ENCODE results near the gene NKX2-3. TPM values are rescaled to one million over a fixed set of nuclear protein-coding genes. Genes with fewer than 3 reads are reported as not detected.

NKX2-3 gene
- total and polyA plus RNA-seq, 9 of the 15 experiments (the other 6 are each of a cell fraction or from before 2014, with no cell fraction given), result not detected

- BruUV-seq (replicated peaks), result no TSS peak
- Histone ChIP-seq H3K4me1 (replicated peaks in 1 of 2; ENCODE audit: control insufficient read depth in 2 of 2, insufficient read depth in 2 of 2, low read length in 2 of 2) (no peaks in the 10 kb centered on the region), H3K9me1 (ENCODE audit: control insufficient read depth, insufficient read depth, low read length) (no peaks in the 10 kb centered on the region), H2AFZ (ENCODE audit: low read depth, low read length) (no peak overlapping the region), H3K27me3 (ENCODE audit: control insufficient read depth in 2 of 2, insufficient read depth in 2 of 2, low read length in 2 of 2) (peaks cover 0 to 6% of the 10 kb centered on the region in 2 experiments; a peak in 1 of 5 replicates), H3K4me3 (no peak overlapping the region), H3K9ac (ENCODE audit: insufficient read depth in 1 of 2, low read depth in 2 of 2, low read length in 2 of 2) (no peak overlapping the region), H3K4me2 (ENCODE audit: insufficient read depth, low read length) (no peak overlapping the region), H4K20me1 (replicated peaks; ENCODE audit: control insufficient read depth, insufficient read depth, low read length) (no peaks in the 10 kb centered on the region), H3K27ac (ENCODE audit: extremely low read depth, low read depth, low read length) (no peak overlapping the region), H3K36me3 (ENCODE audit: control insufficient read depth, insufficient read depth, low read length) (no peaks in the 10 kb centered on the region), H3K79me2 (ENCODE audit: control insufficient read depth, insufficient read depth, low read length) (no peaks in the 10 kb centered on the region), H3K9me3 (replicated peaks; ENCODE audit: control insufficient read depth, insufficient read depth, low read depth, low read length) (no peaks in the 10 kb centered on the region)
- intact Hi-C loops (cut with micrococcal nuclease) (loop anchor here (10.0 kb wide), 1 partner anchor 80 kb away; no protein-coding TSS in a partner anchor), in situ Hi-C loops (cut with MboI) (loop anchor here (5.0 kb wide), 1 partner anchor 48 kb away; no protein-coding TSS in a partner anchor)
- 3% methylated on average over 3 of the region's 3 CpGs for WGBS (ENCODE audit: insufficient coverage, low coverage, missing lambda C conversion rate)
- POLR2A ChIA-PET, result interaction anchor here (0.6 to 1.2 kb wide), 2 partner anchors 21 to 57 kb away, joined by 3 read pairs; no protein-coding TSS in a partner anchor
- TF ChIP-seq SMAD4 (CRISPR knock-in tag; conservative IDR thresholded peaks at IDR 0.05) (no peak), CGGBP1 (CRISPR knock-in tag; IDR thresholded peaks at IDR 0.05) (no peak), STAT5A (IDR thresholded peaks at IDR 0.05; ENCODE audit: borderline replicate concordance, low read length) (no peak), ZC3H4 (CRISPR knock-in tag; IDR thresholded peaks at IDR 0.05; ENCODE audit: borderline replicate concordance) (no peak), MBD1 (CRISPR knock-in tag; IDR thresholded peaks at IDR 0.05) (no peak), EP300 (IDR thresholded peaks at IDR 0.05; ENCODE audit: low read length) (no peak), ZBTB1 (CRISPR knock-in tag; IDR thresholded peaks at IDR 0.05; ENCODE audit: borderline replicate concordance, low read depth) (no peak), PKNOX1 (IDR thresholded peaks at IDR 0.05) (no peak), RBBP5 (IDR thresholded peaks at IDR 0.05; ENCODE audit: borderline replicate concordance, insufficient read depth, low read length, poor library complexity, severe bottlenecking) (no peak), KLF6 (CRISPR knock-in tag; IDR thresholded peaks at IDR 0.05; ENCODE audit: borderline replicate concordance) (no peak), NR1H2 (CRISPR knock-in tag; IDR thresholded peaks at IDR 0.05) (no peak), GABPA (tag; conservative IDR thresholded peaks at IDR 0.05; ENCODE audit: low read depth) (no peak), MCM2 (IDR thresholded peaks at IDR 0.05; ENCODE audit: low read depth) (no peak), DLX4 (CRISPR knock-in tag; IDR thresholded peaks at IDR 0.05) (no peak), NCOA6 (IDR thresholded peaks at IDR 0.05) (no peak), HDGF (IDR thresholded peaks at IDR 0.05) (no peak), RBM14 (IDR thresholded peaks at IDR 0.05; ENCODE audit: borderline replicate concordance, insufficient read depth, low read depth, low read length) (no peak)
- DNase-seq (ENCODE audit: extremely low read depth in 1 of 4, low spot score in 3 of 4), result no peak
- no peak for FAIRE-seq
- no peak for ATAC-seq
- CTCF ChIA-PET (ENCODE audit: low intra/inter-chr PET ratio), result no interaction called here
Observed at GRCh38 chr10:99564361-99564760, 31.6 kb downstream of the NKX2-3 start.
